ENCODE results near the gene OR52D1.

OR52D1 gene

GRCh38 chr11:5486421-5486820 lies 2.1 kb upstream of the OR52D1 start:
- DNase-seq (ENCODE audit: low read depth, low spot score), result no peak
- Histone ChIP-seq H3K36me3 (ENCODE audit: control insufficient read depth, insufficient read depth, low read length) (no peaks in the 10 kb centered on the region), H3K4me3 (ENCODE audit: low read length) (no peak overlapping the region), H3K27me3 (ENCODE audit: control insufficient read depth, insufficient read depth, low read length) (0 out of 2 replicates have a peak, but pooled peaks cover 1% of the 10 kb centered on the region), H3K4me1 (ENCODE audit: control insufficient read depth, insufficient read depth, low read length) (no peaks in the 10 kb centered on the region), H3K27ac (ENCODE audit: low read length) (no peak overlapping the region), H3K9me3 (ENCODE audit: control insufficient read depth, insufficient read depth, low read length) (no peaks in the 10 kb centered on the region)
- no CpG with 5 or more reads among the region's 3 CpGs for WGBS (ENCODE audit: insufficient coverage, insufficient read length)

DNA sequence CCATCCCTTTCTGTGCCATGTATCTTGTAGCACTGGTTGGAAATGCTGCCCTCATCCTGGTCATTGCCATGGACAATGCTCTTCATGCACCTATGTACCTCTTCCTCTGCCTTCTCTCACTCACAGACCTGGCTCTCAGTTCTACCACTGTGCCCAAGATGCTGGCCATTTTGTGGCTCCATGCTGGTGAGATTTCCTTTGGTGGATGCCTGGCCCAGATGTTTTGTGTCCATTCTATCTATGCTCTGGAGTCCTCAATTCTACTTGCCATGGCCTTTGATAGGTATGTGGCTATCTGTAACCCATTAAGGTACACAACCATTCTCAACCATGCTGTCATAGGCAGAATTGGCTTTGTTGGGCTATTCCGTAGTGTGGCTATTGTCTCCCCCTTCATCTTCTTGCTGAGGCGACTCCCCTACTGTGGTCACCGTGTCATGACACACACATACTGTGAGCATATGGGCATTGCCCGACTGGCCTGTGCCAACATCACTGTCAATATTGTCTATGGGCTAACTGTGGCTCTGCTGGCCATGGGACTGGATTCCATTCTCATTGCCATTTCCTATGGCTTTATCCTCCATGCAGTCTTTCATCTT lies 414 bp downstream of the OR52D1 start:
- H3K4me1 ChIP-seq (ENCODE audit: control insufficient read depth, insufficient read depth, low read length), result no peaks in the 10 kb centered on the region
- no peak overlapping the region for H3K27ac ChIP-seq (ENCODE audit: low read length)
- WGBS (ENCODE audit: insufficient coverage, insufficient read length), result no CpG with 5 or more reads among the region's 4 CpGs
- no peak overlapping the region for H3K4me3 ChIP-seq (ENCODE audit: low read length)
- no peaks in the 10 kb centered on the region for H3K9me3 ChIP-seq (ENCODE audit: control insufficient read depth, insufficient read depth, low read length)
- H3K27me3 ChIP-seq (ENCODE audit: control insufficient read depth, insufficient read depth, low read length), result no peaks in the 10 kb centered on the region
- no peaks in the 10 kb centered on the region for H3K36me3 ChIP-seq (ENCODE audit: control insufficient read depth, insufficient read depth, low read length)
- no peak for DNase-seq (ENCODE audit: low read depth, low spot score)

- no CpG with 5 or more reads among the region's 5 CpGs for WGBS (ENCODE audit: insufficient coverage, insufficient read length)
- H3K36me3 ChIP-seq (ENCODE audit: control insufficient read depth, insufficient read depth, low read length), result no peaks in the 10 kb centered on the region
- H3K27me3 ChIP-seq (ENCODE audit: control insufficient read depth, insufficient read depth, low read length), result no peaks in the 10 kb centered on the region
- H3K4me1 ChIP-seq (ENCODE audit: control insufficient read depth, insufficient read depth, low read length), result no peaks in the 10 kb centered on the region
- no peak for DNase-seq (ENCODE audit: low read depth, low spot score)
- no peak overlapping the region for H3K4me3 ChIP-seq (ENCODE audit: low read length)
- H3K9me3 ChIP-seq (ENCODE audit: control insufficient read depth, insufficient read depth, low read length), result no peaks in the 10 kb centered on the region
- no peak overlapping the region for H3K27ac ChIP-seq (ENCODE audit: low read length)
Measured at GRCh38 chr11:5489576-5490357, 1.3 kb downstream of the OR52D1 start.

GRCh38 chr11:5499671-5500070 lies 11.2 kb downstream of the OR52D1 start:
- H3K27me3 ChIP-seq (ENCODE audit: control insufficient read depth, insufficient read depth, low read length), result no peaks in the 10 kb centered on the region
- H3K4me1 ChIP-seq (ENCODE audit: control insufficient read depth, insufficient read depth, low read length), result no peaks in the 10 kb centered on the region
- no peaks in the 10 kb centered on the region for H3K9me3 ChIP-seq (ENCODE audit: control insufficient read depth, insufficient read depth, low read length)
- WGBS (ENCODE audit: insufficient coverage, insufficient read length), result no CpG with 5 or more reads among the region's 2 CpGs
- H3K4me3 ChIP-seq (ENCODE audit: low read length), result no peak overlapping the region
- no peak for DNase-seq (ENCODE audit: low read depth, low spot score)
- H3K36me3 ChIP-seq (ENCODE audit: control insufficient read depth, insufficient read depth, low read length), result no peaks in the 10 kb centered on the region
- no peak overlapping the region for H3K27ac ChIP-seq (ENCODE audit: low read length)

DNA sequence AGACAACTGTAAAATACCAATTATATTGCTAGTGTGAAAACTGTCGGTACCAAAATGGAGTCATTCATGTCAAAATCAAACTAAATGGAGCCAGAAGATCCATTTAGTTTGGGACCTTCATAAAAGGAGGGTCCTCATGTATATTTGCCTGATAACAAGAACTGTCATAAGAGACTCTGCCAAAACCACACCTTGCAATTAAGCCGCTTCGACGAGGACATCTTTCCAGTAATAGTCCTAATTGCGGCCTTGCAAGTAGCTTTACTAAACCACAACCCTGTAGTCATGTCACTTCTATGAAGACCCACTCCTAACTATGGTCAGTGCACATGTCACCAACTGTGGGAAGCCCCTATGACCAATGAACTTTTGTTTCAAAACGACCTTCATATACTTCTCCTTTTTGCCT lies 11.9 kb downstream of the OR52D1 start:
- Histone ChIP-seq H3K4me3 (ENCODE audit: low read length) (no peak overlapping the region), H3K27me3 (ENCODE audit: control insufficient read depth, insufficient read depth, low read length) (no peaks in the 10 kb centered on the region), H3K4me1 (ENCODE audit: control insufficient read depth, insufficient read depth, low read length) (no peaks in the 10 kb centered on the region), H3K9me3 (ENCODE audit: control insufficient read depth, insufficient read depth, low read length) (no peaks in the 10 kb centered on the region), H3K36me3 (ENCODE audit: control insufficient read depth, insufficient read depth, low read length) (no peaks in the 10 kb centered on the region), H3K27ac (ENCODE audit: low read length) (no peak overlapping the region)
- DNase-seq (ENCODE audit: low read depth, low spot score), result no peak
- no CpG with 5 or more reads among the region's 6 CpGs for WGBS (ENCODE audit: insufficient coverage, insufficient read length)

DNA sequence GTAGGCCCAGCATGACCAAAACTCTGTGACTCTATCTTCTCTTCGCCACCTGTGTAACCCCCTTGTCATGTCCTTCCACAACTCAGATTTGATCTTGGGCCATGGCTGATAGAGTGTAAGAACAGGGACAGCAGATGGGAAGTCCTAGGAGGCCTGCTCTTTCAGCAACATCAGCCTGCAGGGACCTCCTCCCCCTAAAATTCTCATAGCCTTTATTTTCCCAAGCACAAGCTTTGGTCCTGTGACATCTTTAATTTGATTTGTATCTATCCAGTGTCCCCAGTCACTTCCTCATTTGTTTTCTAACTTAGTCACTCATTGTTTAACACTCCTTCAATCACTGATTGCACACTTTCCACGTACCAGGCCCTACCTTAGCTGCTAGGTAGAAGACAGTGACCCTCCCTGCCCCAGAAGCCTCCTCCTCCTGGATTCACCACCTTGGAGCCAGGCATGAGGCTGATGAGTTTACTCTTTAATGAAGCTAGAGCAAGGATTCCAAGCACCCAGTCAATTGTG lies 16.0 kb downstream of the OR52D1 start:
- WGBS (ENCODE audit: insufficient coverage, insufficient read length), result no CpG with 5 or more reads among the region's 2 CpGs
- no peak overlapping the region for H3K4me3 ChIP-seq (ENCODE audit: low read length)
- H3K9me3 ChIP-seq (ENCODE audit: control insufficient read depth, insufficient read depth, low read length), result no peaks in the 10 kb centered on the region
- H3K27ac ChIP-seq (ENCODE audit: low read length), result no peak overlapping the region
- H3K4me1 ChIP-seq (ENCODE audit: control insufficient read depth, insufficient read depth, low read length), result no peaks in the 10 kb centered on the region
- no peaks in the 10 kb centered on the region for H3K27me3 ChIP-seq (ENCODE audit: control insufficient read depth, insufficient read depth, low read length)
- H3K36me3 ChIP-seq (ENCODE audit: control insufficient read depth, insufficient read depth, low read length), result no peaks in the 10 kb centered on the region
- DNase-seq (ENCODE audit: low read depth, low spot score), result no peak

DNA sequence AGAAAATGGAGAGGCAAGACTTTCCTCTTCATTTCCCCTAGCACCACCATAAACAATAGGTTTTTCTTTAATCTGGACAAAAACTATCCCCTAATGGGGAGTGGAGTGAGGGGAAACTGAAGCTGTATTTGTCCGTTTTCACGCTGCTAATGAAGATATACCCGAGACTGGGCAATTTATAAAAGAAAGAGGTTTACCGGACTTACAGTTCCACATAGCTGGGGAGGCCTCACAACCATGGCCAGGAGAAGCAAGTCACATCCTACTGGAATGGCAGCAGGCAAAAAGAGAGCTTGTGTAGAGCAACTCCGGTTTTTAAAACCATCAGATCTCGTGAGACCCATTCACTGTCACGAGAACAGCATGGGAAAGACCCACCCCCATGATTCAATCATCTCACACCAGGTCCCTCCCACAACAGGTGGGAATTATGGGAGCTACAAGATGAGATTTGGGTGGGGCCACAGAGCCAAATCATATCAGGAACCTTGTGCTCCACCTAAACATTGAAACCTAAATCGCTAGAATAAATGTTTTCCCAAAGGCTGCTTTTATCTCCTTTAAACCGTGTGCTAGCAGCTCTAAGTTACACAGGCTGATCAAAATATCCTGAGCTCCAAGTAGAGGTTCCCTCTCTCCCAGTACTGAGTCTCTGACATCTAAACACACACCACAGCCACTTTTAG lies 17.0 kb downstream of the OR52D1 start:
- Histone ChIP-seq H3K9me3 (ENCODE audit: control insufficient read depth, insufficient read depth, low read length) (no peaks in the 10 kb centered on the region), H3K27me3 (ENCODE audit: control insufficient read depth, insufficient read depth, low read length) (no peaks in the 10 kb centered on the region), H3K36me3 (ENCODE audit: control insufficient read depth, insufficient read depth, low read length) (no peaks in the 10 kb centered on the region), H3K4me1 (ENCODE audit: control insufficient read depth, insufficient read depth, low read length) (no peaks in the 10 kb centered on the region), H3K27ac (ENCODE audit: low read length) (no peak overlapping the region), H3K4me3 (ENCODE audit: low read length) (no peak overlapping the region)
- DNase-seq (ENCODE audit: low read depth, low spot score), result no peak
- WGBS (ENCODE audit: insufficient coverage, insufficient read length), result no CpG with 5 or more reads among the region's 9 CpGs

DNA sequence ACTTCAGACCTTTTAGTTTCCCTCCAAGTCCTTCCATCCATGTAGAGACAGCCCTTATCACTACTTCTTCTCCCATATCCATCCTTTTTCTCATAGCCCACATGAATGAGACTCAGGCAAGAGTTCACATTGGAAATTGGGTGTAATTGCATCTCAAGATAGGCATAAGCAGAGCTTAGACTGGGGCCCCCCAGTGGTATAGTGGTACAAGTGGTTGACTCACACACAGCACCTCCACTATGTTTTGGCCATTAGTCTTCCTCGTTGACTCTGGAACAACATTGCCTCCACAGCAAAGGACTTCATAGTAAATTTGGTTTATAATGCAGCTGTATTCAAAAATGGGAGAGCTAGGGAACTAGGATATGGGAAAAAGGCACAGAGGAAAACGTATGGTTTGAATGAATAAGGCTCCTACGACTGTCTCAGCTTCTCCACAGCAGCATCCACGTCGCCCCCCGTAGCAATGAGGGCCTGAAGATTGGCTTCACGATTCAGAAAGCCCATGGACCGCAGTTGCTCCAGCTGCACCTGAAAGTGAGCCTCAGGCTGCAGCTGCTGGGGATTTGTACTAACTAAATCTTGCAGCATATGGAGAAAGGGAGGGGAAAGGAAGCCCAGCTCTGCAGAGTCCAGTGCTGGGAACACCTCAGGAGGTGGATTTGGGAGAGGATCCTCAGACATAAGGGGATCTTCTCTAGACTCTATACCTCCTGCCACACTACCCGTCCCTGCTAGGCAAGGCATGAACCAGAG lies 18.9 kb downstream of the OR52D1 start:
- no peaks in the 10 kb centered on the region for H3K36me3 ChIP-seq (ENCODE audit: control insufficient read depth, insufficient read depth, low read length)
- H3K27me3 ChIP-seq (ENCODE audit: control insufficient read depth, insufficient read depth, low read length), result no peaks in the 10 kb centered on the region
- no peak overlapping the region for H3K4me3 ChIP-seq (ENCODE audit: low read length)
- H3K4me1 ChIP-seq (ENCODE audit: control insufficient read depth, insufficient read depth, low read length), result no peaks in the 10 kb centered on the region
- DNase-seq (ENCODE audit: low read depth, low spot score), result no peak
- H3K27ac ChIP-seq (ENCODE audit: low read length), result no peak overlapping the region
- no peaks in the 10 kb centered on the region for H3K9me3 ChIP-seq (ENCODE audit: control insufficient read depth, insufficient read depth, low read length)
- WGBS (ENCODE audit: insufficient coverage, insufficient read length), result no CpG with 5 or more reads among the region's 9 CpGs

DNA sequence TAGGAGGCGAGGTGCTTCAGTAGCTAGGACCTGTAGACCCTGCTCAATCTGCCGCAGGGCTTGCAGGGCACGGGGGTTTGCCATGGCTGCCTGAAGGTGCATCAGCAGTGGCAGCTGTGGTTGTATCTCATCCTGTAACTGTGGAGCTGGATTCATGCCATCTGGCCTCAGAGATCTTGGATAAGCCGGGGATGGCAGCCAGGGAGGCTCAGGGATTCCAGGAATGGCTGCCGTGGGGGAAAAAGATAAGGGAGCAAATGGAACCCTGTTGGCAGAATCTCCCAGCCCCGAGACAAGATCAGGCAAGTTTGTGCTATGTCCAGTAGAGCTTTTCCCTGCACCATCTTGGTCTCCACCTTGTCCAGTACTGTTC lies 19.4 kb downstream of the OR52D1 start:
- Histone ChIP-seq H3K36me3 (ENCODE audit: control insufficient read depth, insufficient read depth, low read length) (no peaks in the 10 kb centered on the region), H3K9me3 (ENCODE audit: control insufficient read depth, insufficient read depth, low read length) (no peaks in the 10 kb centered on the region), H3K4me3 (ENCODE audit: low read length) (no peak overlapping the region), H3K27me3 (ENCODE audit: control insufficient read depth, insufficient read depth, low read length) (no peaks in the 10 kb centered on the region), H3K4me1 (ENCODE audit: control insufficient read depth, insufficient read depth, low read length) (no peaks in the 10 kb centered on the region), H3K27ac (ENCODE audit: low read length) (no peak overlapping the region)
- no peak for DNase-seq (ENCODE audit: low read depth, low spot score)
- no CpG with 5 or more reads among the region's 6 CpGs for WGBS (ENCODE audit: insufficient coverage, insufficient read length)

DNA sequence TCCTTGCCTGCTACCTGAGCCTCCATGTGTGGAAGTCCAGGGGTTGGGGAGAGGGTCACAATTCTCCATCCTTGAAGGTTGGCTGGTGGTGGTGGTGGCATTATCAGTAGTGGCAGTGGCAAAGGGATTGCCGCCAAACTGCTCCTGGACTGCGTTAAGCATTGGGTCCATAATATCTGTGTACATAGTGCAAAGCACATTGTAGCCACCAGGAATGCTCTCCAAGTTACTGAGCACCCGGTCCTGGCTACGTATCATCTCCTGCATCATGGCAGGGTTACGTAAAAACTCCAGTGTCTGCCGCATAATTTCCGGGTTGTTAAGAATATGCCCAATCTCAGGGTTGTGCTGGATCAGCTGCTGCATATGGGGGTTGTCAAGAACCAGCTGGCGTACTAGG lies 20.1 kb downstream of the OR52D1 start:
- no CpG with 5 or more reads among the region's 8 CpGs for WGBS (ENCODE audit: insufficient coverage, insufficient read length)
- Histone ChIP-seq H3K36me3 (ENCODE audit: control insufficient read depth, insufficient read depth, low read length) (no peaks in the 10 kb centered on the region), H3K4me1 (ENCODE audit: control insufficient read depth, insufficient read depth, low read length) (no peaks in the 10 kb centered on the region), H3K4me3 (ENCODE audit: low read length) (no peak overlapping the region), H3K27me3 (ENCODE audit: control insufficient read depth, insufficient read depth, low read length) (no peaks in the 10 kb centered on the region), H3K27ac (ENCODE audit: low read length) (no peak overlapping the region), H3K9me3 (ENCODE audit: control insufficient read depth, insufficient read depth, low read length) (no peaks in the 10 kb centered on the region)
- no peak for DNase-seq (ENCODE audit: low read depth, low spot score)
